Spinal cord (tissue), 10 donors: ENCODE data around the gene SC5D. TPM values are rescaled to one million over a fixed set of nuclear protein-coding genes. Genes with fewer than 3 reads are reported as not detected.

Experiments
- DNase-seq, 6 donors: peaks; one replicate each; pipeline versions ENCODE4 v3.0.0 to v3.0.0-alpha.2; 2013 to 2015; ENCODE audit warnings: low spot score in 6 of 6, low read depth in 4 of 6
- H3K27ac ChIP-seq: one replicate; pipeline ENCODE4 v1.5.1; 2013; ENCODE audit warnings: low read depth, low read length, control low read depth
- H3K27me3 ChIP-seq: one replicate; pipeline ENCODE4 v1.6.1; 2013; ENCODE audit warnings: low read length; ENCODE audit not compliant: control insufficient read depth, insufficient read depth
- H3K36me3 ChIP-seq: one replicate; pipeline ENCODE4 v1.6.1; 2013; ENCODE audit warnings: low read length; ENCODE audit not compliant: control insufficient read depth, insufficient read depth
- H3K4me1 ChIP-seq: one replicate; pipeline ENCODE4 v1.6.1; 2013; ENCODE audit warnings: low read length; ENCODE audit not compliant: control insufficient read depth, insufficient read depth
- H3K4me3 ChIP-seq: one replicate; pipeline ENCODE4 v1.5.1; 2013; ENCODE audit warnings: low read depth, low read length, control low read depth
- H3K9me3 ChIP-seq: one replicate; pipeline ENCODE4 v1.6.1; 2013; ENCODE audit warnings: low read length; ENCODE audit not compliant: control insufficient read depth, insufficient read depth
- WGBS: methylation state at CpG from one replicate; pipeline ENCODE4 v1.1.5; 2013; ENCODE audit warnings: missing lambda C conversion rate; ENCODE audit not compliant: insufficient coverage; 5-methylcytosine and 5-hydroxymethylcytosine counted together
- polyA plus RNA-seq, 2 donors: library from polyadenylated mRNA; unstranded; fragments of 120-200 nt; gene quantifications; one replicate each; pipeline ENCODE4 v1.2.1, GENCODE V29; 2013; ENCODE audit not compliant: insufficient read length in 2 of 2
- total RNA-seq, 2 donors: library from RNA; depleted of rRNA in 1 of 2; stranded (reverse); fragments of 120-200 nt in 1 of 2; fragments of >200 nt in 1 of 2; gene quantifications; one replicate each; pipeline versions ENCODE4 v1.2.3 to v1.2.4, GENCODE V29; 2013 to 2014
- donor health status: healthy.

The SC5D gene
- total and polyA plus RNA-seq, 4 donors, result 47.4 to 162 (median 136) TPM

DNA sequence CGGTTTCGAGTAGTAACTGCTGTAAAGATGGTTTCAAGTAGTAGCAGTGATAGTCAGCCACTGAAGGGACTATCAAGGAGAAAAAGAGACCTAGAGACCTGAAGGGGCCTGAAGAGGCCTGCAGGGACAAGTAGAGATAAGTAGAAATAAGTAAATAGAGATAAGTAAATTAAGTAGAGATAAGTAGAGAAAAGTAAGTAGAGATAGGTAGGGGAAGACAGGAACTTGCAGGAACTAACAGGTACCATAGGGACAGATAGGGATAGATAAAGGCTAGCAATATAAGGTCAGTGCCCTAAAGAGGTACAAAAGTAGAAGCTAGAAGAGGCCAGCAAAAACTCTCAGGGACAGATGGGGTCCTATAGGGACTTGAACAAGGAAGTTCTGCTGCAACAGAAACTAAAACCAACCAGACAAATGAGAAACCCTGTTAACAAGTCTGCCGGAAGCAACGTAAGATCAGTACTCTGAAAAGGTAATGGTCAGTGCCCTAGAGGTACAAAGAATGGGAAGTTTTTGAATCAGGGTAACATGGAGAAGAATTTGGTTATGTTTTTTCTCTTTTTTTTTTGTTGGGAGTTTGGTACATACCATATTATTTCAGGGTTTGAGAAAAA is 9.6 kb upstream of the SC5D start:
- WGBS, result 93% methylated on average over 2 of the region's 4 CpGs
- H3K36me3 ChIP-seq, result no peaks in the 10 kb centered on the region
- no peak overlapping the region for H3K27ac ChIP-seq
- H3K27me3 ChIP-seq, result no peaks in the 10 kb centered on the region
- H3K4me1 ChIP-seq, result no peaks in the 10 kb centered on the region
- DNase-seq, result no peak
- H3K4me3 ChIP-seq, result no peak overlapping the region
- no peaks in the 10 kb centered on the region for H3K9me3 ChIP-seq

DNA sequence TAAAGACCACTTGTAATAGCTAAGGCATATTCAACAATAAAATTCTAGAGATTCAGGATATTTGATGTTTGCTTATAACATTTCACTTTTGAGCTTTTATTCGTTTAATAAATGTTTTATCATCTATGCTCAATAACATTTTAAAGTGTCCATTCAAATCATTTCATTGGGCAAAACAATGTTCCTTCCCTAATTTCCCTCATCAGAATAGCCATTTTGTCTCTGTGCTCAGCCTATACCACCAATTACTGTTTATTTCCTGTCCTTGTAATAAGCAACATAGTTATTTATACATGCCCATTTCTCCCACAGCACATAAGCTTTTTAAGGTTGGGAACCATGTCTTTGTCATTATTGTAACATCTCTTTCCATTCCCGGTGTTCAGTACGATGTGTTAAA is 1.3 kb upstream of the SC5D start:
- Histone ChIP-seq H3K4me1 (peaks cover 7% of the 10 kb centered on the region), H3K36me3 (peaks cover 9% of the 10 kb centered on the region), H3K9me3 (no peaks in the 10 kb centered on the region), H3K4me3 (no peak overlapping the region), H3K27ac (no peak overlapping the region), H3K27me3 (no peaks in the 10 kb centered on the region)
- no peak for DNase-seq
- no CpG with 5 or more reads among the region's 3 CpGs for WGBS

DNA sequence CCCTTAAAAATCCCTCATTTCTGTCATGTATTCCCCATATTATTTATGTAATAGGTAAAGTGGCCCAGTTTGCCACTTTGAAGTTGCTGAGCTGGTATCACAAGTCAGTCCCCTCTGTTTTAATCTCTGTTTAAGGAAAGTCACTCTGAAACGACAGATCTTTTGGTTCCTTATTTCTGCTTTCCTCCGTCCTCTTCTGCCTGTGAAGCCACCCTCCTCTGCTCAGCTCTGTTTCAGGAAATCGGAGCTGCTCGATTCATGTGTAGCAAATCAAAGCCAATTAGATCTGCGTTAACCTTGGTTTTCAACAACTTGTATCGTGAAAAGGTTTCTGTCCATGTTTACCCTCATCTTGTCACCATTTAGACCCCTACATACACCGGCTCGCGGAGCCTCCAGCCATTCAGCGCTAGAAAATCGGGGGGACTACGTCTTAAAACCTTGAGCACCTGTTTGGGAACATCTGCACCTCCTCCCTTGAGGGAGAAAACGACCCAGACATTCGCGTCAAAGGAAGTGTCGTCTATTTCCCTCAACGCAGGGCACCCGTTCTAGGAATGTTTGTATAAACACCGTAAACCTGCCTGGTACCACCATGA is 576 bp upstream of the SC5D start:
- Histone ChIP-seq H3K27ac (peak overlapping the region; percentile 90), H3K27me3 (no peaks in the 10 kb centered on the region), H3K36me3 (peaks cover 9% of the 10 kb centered on the region), H3K4me3 (peak overlapping the region; percentile 94), H3K4me1 (peaks cover 7% of the 10 kb centered on the region), H3K9me3 (no peaks in the 10 kb centered on the region)
- peak in 2 of 6 donors; percentile 26 to 74 for DNase-seq
- WGBS, result 2% methylated on average over 19 of the region's 19 CpGs

DNA sequence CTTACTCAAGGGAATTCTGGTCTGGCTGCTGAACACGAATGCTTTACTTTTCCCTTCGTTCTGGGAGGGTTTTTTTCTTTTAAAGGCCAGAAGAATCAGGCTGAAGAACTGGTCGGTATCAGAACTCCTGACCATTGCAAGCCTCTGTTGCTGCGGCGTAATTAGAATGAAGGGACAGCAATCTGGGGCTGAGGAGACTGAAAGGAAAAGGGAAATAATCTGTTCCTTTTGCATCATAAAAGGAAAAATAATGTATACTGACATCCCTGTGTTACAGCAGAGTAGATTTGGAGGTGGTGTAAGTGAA is 670 bp downstream of the SC5D start:
- Histone ChIP-seq H3K27me3 (no peaks in the 10 kb centered on the region), H3K4me3 (peak overlapping the region; percentile 94), H3K27ac (peak overlapping the region; percentile 90), H3K4me1 (peaks cover 7% of the 10 kb centered on the region), H3K9me3 (no peaks in the 10 kb centered on the region), H3K36me3 (peaks cover 9% of the 10 kb centered on the region)
- WGBS, result 0% methylated on average over 2 of the region's 5 CpGs
- DNase-seq, result peak in 1 of 6 donors; percentile 23

DNA sequence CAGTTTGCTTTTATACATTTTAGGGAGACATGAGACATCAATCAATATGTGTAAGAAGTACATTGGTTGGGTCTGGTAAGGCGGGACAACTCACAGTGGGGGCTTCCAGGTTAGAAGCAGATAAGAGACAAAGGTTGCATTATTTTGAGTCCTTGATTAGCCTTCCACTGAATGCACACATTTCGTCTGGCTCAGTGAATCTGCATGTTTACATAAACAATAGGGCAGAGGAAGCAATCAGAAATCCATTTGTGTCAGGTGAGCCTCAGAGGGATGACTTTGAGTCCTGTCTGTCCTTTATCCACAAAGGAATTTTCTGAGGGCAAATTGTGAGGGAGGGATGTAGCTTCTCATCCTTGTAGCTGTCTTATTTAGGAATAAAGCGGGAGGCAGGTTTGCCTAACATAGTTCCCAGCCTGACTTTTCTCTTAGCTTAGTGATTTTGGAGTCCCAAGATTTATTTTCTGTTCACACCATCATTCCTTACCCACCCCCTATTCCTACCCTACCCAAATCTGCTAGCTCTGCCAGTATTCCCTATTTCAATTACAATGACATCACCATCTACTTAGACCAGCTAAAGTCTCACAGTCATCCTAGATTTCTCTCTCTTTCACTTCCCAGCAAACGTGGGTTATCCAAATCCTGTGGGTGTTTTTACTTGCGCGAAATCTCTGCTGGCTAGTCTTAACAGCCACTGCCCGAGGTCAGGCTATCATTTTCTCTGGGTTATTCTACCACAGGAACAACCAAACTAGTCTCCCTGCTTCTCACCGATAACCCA is 2.9 kb downstream of the SC5D start:
- 80% methylated on average over 6 of the region's 8 CpGs for WGBS
- H3K9me3 ChIP-seq, result no peaks in the 10 kb centered on the region

DNA sequence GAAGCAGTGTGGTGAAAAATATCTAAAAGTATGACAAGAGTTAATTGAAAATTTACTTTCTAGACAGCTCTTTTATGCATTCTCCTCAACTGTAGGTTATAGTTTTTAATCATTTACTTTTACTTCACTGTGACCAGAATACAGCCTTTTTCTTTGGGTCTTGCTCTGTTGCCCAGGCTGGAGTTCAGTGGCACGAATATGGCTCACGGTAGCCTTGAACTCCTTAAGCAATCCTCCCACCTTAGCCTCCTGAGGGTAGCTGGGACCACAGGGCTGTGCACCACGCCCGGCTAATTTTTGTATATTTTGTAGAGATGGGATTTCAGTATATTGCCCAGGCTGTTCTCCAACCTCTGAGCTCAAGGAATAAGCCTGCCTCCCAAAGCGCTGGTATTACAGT is 5.3 kb downstream of the SC5D start:
- Histone ChIP-seq H3K9me3 (no peaks in the 10 kb centered on the region), H3K36me3 (peaks cover 8% of the 10 kb centered on the region), H3K4me3 (no peak overlapping the region), H3K4me1 (peaks cover 3% of the 10 kb centered on the region), H3K27ac (no peak overlapping the region), H3K27me3 (no peaks in the 10 kb centered on the region)
- WGBS, result no CpG with 5 or more reads among the region's 5 CpGs
- no peak for DNase-seq

More for the DNA sequence above, 2.9 kb downstream of the SC5D start:
- Histone ChIP-seq H3K27ac (no peak overlapping the region), H3K27me3 (no peaks in the 10 kb centered on the region), H3K36me3 (peaks cover 9% of the 10 kb centered on the region), H3K4me1 (peaks cover 7% of the 10 kb centered on the region), H3K4me3 (no peak overlapping the region)
- DNase-seq, result no peak

DNA sequence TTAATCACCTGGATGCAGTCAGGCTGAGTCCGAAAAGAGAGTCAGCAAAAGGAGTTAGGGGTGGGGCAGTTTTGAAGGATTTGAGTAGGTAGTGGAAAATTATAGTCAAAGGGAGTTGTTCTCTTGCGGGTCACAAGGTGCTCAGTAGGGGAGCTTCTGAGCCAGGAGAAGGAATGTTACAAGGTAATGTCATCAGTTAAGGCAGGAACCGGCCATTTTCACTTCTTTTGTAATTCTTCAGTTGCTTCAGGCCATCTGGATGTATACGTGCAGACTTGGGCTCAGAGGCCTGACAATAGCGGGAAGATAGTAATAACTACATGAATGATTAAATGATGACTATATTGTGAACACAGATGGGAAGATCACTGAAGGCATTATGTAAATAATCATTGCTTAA is 6.2 kb downstream of the SC5D start:
- DNase-seq, result no peak
- Histone ChIP-seq H3K9me3 (no peaks in the 10 kb centered on the region), H3K27ac (no peak overlapping the region), H3K4me3 (no peak overlapping the region), H3K27me3 (no peaks in the 10 kb centered on the region), H3K36me3 (peaks cover 6% of the 10 kb centered on the region), H3K4me1 (peaks cover 3% of the 10 kb centered on the region)
- 83% methylated on average over 3 of the region's 5 CpGs for WGBS

DNA sequence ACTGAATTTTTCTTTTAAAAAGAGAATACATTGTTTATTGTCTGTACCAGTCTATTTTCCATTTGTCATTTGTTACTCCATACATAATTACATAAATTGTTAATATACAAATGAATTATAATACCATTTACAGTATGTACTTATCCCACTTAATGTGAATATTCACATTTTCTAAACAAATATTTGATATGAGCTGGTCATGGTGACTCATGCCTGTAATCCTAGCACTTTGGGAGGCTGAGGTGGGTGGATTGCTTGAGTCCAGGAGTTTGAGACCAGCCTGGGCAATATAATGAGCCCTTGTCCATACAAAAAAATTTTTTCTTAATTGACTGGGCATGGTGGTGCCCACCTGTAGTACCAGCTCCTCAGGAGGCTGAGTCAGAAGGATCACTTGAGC is 6.8 kb downstream of the SC5D start:
- Histone ChIP-seq H3K27ac (no peak overlapping the region), H3K4me3 (no peak overlapping the region), H3K9me3 (no peaks in the 10 kb centered on the region), H3K4me1 (peaks cover 3% of the 10 kb centered on the region), H3K27me3 (no peaks in the 10 kb centered on the region), H3K36me3 (peaks cover 6% of the 10 kb centered on the region)
- no peak for DNase-seq

DNA sequence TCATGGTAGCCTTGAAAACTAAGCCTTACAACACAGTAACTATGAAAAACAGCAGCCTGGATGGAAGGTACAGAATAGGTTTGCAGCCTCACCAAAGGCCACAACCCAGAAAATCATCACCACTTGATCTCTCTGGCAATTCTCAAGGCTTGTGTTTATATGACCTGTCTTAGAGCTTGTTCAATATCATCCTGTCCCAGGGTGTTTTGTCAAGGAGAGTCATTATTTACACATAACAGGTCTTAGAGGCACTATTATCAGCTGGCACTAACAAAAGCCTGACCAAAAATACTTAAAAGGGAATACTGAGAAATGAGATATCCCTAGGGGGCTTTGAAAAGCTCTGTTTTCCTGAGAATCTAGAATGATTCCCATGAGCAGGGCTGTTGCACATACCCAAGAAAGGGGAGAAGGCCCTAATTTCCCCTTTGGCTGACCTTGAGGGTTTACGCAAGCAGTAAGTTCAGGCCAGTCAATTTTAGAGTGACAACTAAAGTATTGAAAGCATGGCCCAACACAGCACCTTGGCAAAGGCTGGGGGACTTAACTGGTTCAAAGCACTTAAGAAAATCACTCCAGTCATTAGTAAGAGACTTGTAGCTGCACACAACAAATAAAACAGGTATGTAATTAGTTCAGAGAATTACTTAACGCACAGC is 7.9 kb downstream of the SC5D start:
- H3K27me3 ChIP-seq, result no peaks in the 10 kb centered on the region
- WGBS, result 75% methylated on average over 1 of the region's 2 CpGs

More for the DNA sequence above, 7.9 kb downstream of the SC5D start:
- DNase-seq, result peak in 1 of 6 donors; percentile 38
- no peaks in the 10 kb centered on the region for H3K9me3 ChIP-seq
- H3K36me3 ChIP-seq, result peaks cover 9% of the 10 kb centered on the region
- H3K27ac ChIP-seq, result no peak overlapping the region
- H3K4me1 ChIP-seq, result peaks cover 3% of the 10 kb centered on the region
- no peak overlapping the region for H3K4me3 ChIP-seq
